ENCODE data around the gene PLEKHA3.

Gene PLEKHA3

GRCh38 chr2:178450524-178450773 lies 29.8 kb upstream of the PLEKHA3 start:
- no peak for DNase-seq (ENCODE audit: low read depth)
- TF ChIP-seq CTCF (IDR thresholded peaks at IDR 0.05; ENCODE audit: low read depth, low read length) (no peak), POLR2A (IDR thresholded peaks at IDR 0.05; ENCODE audit: extremely low read depth, insufficient read length) (no peak), MAX (IDR thresholded peaks at IDR 0.05; ENCODE audit: low read depth, low read length) (no peak), MYC (IDR thresholded peaks at IDR 0.05; ENCODE audit: low read depth, low read length) (no peak)

GRCh38 chr2:178450774-178451525 lies 29.3 kb upstream of the PLEKHA3 start, which contains the start of the genes PJVK and PRKRA:
TSS of gene PJVK (plus strand) at chr2:178451378. CDS start at chr2:178453410, 2,032 bp downstream.
TSS of gene PRKRA (minus strand) at chr2:178451175. CDS start at chr2:178451030, 145 bp downstream.
- peak within 1 kb of the TSS; percentile 83 for H3K4me3 ChIP-seq (ENCODE audit: low read depth, low read length)
- peak; percentile 99 for DNase-seq (ENCODE audit: low read depth)
- peak; percentile 13; the same call in 1 of the 2 replicates for TF ChIP-seq MAX (IDR thresholded peaks at IDR 0.05; ENCODE audit: low read depth, low read length)
- TF ChIP-seq POLR2A (IDR thresholded peaks at IDR 0.05; ENCODE audit: extremely low read depth, insufficient read length) = peak; percentile 75
- TF ChIP-seq CTCF (IDR thresholded peaks at IDR 0.05; ENCODE audit: low read depth, low read length) = no peak
- peak; percentile 51 for TF ChIP-seq MYC (IDR thresholded peaks at IDR 0.05; ENCODE audit: low read depth, low read length)

More at GRCh38 chr2:178450524-178450773, 29.8 kb upstream of the PLEKHA3 start:
- peak overlapping the region; percentile 83 for H3K4me3 ChIP-seq (ENCODE audit: low read depth, low read length)

- H3K4me3 ChIP-seq (ENCODE audit: low read depth, low read length) = no peak overlapping the region
- no peak for TF ChIP-seq MYC (IDR thresholded peaks at IDR 0.05; ENCODE audit: low read depth, low read length)
- no peak for TF ChIP-seq MAX (IDR thresholded peaks at IDR 0.05; ENCODE audit: low read depth, low read length)
- TF ChIP-seq CTCF (IDR thresholded peaks at IDR 0.05; ENCODE audit: low read depth, low read length) = no peak
- no peak for TF ChIP-seq POLR2A (IDR thresholded peaks at IDR 0.05; ENCODE audit: extremely low read depth, insufficient read length)
- DNase-seq (ENCODE audit: low read depth) = no peak
Measured at GRCh38 chr2:178452334-178452733, 27.9 kb upstream of the PLEKHA3 start.

- no peak for TF ChIP-seq MAX (IDR thresholded peaks at IDR 0.05; ENCODE audit: low read depth, low read length)
- TF ChIP-seq POLR2A (IDR thresholded peaks at IDR 0.05; ENCODE audit: extremely low read depth, insufficient read length) = no peak
- TF ChIP-seq CTCF (IDR thresholded peaks at IDR 0.05; ENCODE audit: low read depth, low read length) = no peak
- TF ChIP-seq MYC (IDR thresholded peaks at IDR 0.05; ENCODE audit: low read depth, low read length) = no peak
- no peak overlapping the region for H3K4me3 ChIP-seq (ENCODE audit: low read depth, low read length)
- no peak for DNase-seq (ENCODE audit: low read depth)
Measured at GRCh38 chr2:178452870-178453269, 27.4 kb upstream of the PLEKHA3 start.

GRCh38 chr2:178455947-178456346 lies 24.3 kb upstream of the PLEKHA3 start:
- TF ChIP-seq CTCF (IDR thresholded peaks at IDR 0.05; ENCODE audit: low read depth, low read length) (no peak), MAX (IDR thresholded peaks at IDR 0.05; ENCODE audit: low read depth, low read length) (no peak), POLR2A (IDR thresholded peaks at IDR 0.05; ENCODE audit: extremely low read depth, insufficient read length) (no peak), MYC (IDR thresholded peaks at IDR 0.05; ENCODE audit: low read depth, low read length) (no peak)
- DNase-seq (ENCODE audit: low read depth) = no peak
- no peak overlapping the region for H3K4me3 ChIP-seq (ENCODE audit: low read depth, low read length)

All from NB4 (cell line).